Measurements from ENCODE around the gene ATP8B1.

The ATP8B1 gene

GRCh38 chr18:57792631-57793301 lies 10.3 kb downstream of the ATP8B1 start:
- no peak for DNase-seq (ENCODE audit: low read depth in 2 of 2)

DNA sequence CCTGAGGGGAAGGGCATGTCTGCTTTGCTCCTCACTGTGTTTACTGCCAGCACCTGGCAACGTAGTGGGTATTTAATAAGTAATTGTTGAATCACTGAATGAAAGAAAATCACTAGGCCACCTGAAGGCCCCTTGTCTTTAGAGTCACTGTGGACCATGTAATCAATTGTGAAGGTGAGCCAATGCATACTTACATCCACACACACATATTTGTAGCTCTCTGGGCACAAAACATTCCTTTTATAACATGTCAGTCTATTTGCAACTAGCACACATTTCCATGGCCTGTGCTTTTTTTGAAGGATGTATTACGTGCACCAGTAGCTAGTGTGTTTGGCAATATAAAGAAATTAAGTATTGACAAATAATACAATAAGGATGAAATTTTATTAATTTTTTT lies 11.2 kb downstream of the ATP8B1 start:
- no peak for DNase-seq (ENCODE audit: low read depth in 2 of 2)

DNA sequence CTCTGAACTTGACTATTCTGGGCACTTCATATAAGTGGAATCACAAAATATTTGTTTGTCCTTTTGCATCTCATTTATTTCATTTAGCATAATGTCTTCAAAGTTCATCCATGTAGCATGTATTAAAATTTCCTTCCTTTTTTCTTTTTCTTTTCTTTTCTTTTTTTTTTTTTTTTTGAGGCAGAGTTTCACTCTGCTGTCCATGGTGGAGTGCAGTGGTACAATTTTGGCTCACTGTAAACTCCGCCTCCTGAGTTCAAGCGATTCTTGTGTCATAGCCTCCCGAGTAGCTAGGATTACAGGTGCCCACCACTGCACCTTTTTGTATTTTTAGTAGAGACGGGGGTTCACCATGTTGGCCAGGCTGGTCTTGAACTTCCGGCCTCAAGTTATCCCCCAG lies 11.9 kb downstream of the ATP8B1 start:
- DNase-seq (ENCODE audit: low read depth in 2 of 2): no peak

DNA sequence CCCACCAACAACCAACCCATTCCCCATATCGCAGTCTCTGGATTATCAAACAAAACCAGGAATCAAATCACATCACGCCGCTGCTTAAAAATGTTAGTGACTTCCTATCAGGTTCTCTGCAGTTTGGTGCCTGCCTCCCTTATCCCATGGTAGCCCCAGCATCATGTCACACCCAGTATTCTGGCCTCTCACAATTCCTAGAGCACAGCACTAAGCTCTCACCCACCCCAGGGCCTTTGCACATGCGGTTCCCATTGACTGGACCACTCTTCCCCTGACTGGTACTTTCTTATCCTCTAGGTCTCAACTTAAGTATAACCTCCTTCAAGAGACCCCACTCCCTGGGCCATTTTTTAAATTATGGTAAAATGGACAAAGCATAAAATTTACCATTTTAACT lies 12.8 kb downstream of the ATP8B1 start:
- no peak for DNase-seq (ENCODE audit: low read depth in 2 of 2)

GRCh38 chr18:57789759-57790158 lies 13.4 kb downstream of the ATP8B1 start:
- DNase-seq (ENCODE audit: low read depth in 2 of 2): no peak

DNA sequence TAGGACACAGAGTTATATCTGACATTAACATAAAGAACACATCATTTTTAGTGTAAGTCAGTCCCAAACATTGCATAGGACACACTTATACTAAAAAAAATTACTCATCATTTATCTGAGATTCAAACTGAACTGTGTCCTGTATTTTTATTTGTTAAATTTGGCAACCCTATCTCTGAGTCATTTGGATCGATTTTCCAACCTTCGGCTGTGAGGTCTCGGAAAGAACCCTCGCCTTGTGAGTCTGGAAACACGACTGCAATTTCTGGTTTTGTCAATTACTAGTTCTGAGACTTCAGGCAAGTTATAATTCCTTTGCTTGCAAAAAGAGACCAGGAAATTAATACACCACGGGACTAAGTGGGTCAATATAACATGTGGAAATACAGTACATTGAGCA lies 14.0 kb downstream of the ATP8B1 start:
- DNase-seq (ENCODE audit: low read depth in 2 of 2): no peak

DNA sequence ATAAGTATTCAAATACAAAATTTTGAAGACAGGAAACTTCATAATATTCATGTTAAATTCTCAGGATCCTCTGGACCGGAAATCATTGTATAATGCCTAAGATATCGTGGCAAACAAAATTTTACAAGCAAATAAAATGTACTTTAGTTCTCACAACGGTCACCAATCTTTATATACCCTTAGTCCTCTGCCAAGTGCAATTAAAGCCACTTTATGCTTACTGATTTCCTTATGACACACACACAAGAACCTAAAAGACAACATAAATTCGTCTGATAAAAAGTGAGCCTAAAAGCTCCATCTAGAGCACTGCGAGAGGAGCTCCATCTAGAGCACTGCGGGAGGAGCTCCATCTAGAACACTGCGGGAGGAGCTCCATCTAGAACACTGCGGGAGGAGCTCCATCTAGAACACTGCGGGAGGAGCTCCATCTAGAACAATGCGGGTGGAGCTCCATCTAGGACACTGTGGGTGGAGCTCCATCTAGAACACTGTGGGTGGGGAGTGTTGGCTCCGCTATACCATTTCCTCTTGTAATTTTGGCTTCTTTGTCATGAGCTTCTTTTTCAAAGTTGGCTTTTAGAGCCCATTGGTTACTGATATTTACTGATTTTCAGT lies 15.9 kb downstream of the ATP8B1 start:
- no peak for DNase-seq (ENCODE audit: low read depth in 2 of 2)

- DNase-seq (ENCODE audit: low read depth in 2 of 2): no peak
These were observed 17.2 kb downstream of the ATP8B1 start for GRCh38 chr18:57785751-57786437.

DNA sequence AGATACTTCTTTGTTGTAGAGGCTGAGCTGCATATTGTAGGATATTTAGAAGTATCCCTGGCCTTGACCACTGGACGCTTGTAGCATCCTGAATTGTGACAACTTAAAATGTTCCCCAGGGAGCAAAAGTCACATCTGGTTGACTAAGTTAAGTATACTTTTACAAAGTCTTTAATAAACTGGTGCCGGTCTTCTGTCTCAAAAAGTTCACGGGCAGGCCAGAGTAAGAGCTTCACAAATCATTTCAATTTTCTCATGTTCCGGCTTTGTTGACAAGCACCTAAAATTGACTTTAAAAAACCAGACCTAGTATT lies 18.4 kb downstream of the ATP8B1 start:
- DNase-seq (ENCODE audit: low read depth in 2 of 2): no peak

GRCh38 chr18:57784034-57784800 lies 18.9 kb downstream of the ATP8B1 start:
- DNase-seq (ENCODE audit: low read depth in 2 of 2): no peak

- no peak for DNase-seq (ENCODE audit: low read depth in 2 of 2)
These were observed 21.1 kb downstream of the ATP8B1 start for GRCh38 chr18:57782049-57782448.

- DNase-seq (ENCODE audit: low read depth in 2 of 2): no peak
These were observed 22.3 kb downstream of the ATP8B1 start for GRCh38 chr18:57780706-57781347.

DNA sequence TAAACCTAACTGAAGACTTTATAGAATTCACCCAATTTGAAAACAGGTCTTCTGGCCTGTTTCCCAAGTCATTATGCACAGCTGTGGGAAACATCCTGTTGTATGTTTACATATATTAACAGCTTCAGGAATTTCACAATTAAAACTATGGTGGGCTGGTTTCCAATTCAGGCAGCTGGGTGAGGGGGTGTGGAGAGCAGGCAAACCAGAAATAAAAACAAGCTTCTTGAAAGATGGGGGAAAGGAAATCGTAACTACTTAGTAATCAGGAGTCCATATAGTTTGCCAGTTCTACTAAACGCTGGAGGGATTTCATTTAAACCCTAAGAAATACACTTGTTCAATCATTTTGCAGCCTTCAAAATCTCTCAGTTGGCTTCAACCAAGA lies 22.8 kb downstream of the ATP8B1 start:
- no peak for DNase-seq (ENCODE audit: low read depth in 2 of 2)

DNA sequence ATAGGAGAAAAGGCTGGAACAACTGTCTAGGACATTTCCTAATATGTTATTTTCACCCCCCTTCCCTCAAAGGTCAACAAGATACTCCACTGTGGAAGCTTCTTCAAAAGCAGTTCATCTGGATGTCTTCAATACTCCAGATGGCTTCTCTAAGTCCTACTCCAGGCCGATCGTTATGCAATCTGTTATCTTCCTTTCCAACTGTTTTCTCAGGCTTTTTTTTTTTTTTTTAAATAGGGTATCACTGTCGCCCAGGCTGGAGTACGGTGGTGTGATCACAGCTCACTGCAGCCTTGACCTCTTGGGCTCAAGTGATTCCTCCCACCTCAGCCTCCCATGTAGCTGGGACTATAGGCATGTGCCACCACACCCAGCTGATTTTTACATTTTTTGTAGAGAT lies 26.3 kb downstream of the ATP8B1 start:
- DNase-seq (ENCODE audit: low read depth in 2 of 2): no peak

DNA sequence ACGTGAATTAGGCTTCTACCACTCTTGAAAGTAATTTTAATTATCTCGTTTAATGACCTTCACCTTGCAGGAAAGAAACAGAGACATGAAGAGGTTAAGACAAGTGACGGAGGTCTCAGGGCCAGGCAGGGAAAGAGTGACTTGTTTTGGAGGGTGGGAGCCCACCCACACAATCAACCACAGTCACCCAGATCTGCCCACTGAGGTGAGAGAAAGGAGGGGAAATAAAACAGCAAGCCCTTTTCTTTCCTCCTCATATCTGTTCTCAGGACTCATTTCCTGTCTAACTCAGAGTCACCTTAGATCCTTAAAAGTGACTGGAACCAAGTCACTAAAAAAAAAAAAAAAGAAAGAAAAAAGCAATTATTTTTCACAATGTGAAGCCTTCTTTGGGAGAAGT lies 26.8 kb downstream of the ATP8B1 start:
- no peak for DNase-seq (ENCODE audit: low read depth in 2 of 2)

DNA sequence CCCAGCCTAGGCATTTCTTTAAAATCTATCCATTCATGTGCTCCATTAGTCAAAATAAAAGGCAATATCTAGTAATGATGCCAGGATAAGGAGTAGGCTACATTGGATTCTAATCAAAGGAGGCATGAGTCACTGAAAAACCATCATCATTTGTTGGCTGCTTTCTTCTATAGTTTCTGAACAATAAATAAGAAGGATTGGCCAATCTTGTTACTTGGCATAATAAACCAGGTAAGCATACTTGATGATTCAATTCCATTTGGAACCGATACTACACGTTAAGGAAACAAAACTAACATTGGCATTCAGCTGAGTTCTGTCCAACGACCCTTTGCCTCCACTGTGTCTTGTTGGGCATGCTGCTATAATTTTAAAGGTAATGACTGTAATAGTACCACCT lies 27.2 kb downstream of the ATP8B1 start:
- DNase-seq (ENCODE audit: low read depth in 2 of 2): no peak

- no peak for DNase-seq (ENCODE audit: low read depth in 2 of 2)
These were observed 30.7 kb downstream of the ATP8B1 start for GRCh38 chr18:57772387-57772799.

GRCh38 chr18:57771626-57772025 lies 31.5 kb downstream of the ATP8B1 start:
- no peak for DNase-seq (ENCODE audit: low read depth in 2 of 2)

DNA sequence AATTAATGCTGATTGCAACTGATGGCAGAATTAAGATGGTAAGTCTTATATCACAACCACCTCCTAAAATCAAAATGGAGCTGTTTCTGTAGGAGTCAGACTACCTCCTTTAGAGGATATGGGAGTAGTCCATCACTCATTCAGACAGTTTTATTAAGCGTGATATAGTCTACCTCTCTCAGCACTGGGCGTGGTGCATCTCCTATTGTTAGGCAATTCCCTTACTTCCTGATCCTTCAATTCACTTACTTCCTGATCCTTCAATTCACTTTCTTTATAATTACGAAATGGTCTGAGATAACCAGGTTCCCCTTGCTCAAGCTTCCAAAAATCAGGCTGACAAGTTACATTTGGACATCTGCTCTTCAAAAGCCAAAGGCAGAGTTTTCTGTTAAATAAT lies 31.9 kb downstream of the ATP8B1 start:
- DNase-seq (ENCODE audit: low read depth in 2 of 2): no peak

DNA sequence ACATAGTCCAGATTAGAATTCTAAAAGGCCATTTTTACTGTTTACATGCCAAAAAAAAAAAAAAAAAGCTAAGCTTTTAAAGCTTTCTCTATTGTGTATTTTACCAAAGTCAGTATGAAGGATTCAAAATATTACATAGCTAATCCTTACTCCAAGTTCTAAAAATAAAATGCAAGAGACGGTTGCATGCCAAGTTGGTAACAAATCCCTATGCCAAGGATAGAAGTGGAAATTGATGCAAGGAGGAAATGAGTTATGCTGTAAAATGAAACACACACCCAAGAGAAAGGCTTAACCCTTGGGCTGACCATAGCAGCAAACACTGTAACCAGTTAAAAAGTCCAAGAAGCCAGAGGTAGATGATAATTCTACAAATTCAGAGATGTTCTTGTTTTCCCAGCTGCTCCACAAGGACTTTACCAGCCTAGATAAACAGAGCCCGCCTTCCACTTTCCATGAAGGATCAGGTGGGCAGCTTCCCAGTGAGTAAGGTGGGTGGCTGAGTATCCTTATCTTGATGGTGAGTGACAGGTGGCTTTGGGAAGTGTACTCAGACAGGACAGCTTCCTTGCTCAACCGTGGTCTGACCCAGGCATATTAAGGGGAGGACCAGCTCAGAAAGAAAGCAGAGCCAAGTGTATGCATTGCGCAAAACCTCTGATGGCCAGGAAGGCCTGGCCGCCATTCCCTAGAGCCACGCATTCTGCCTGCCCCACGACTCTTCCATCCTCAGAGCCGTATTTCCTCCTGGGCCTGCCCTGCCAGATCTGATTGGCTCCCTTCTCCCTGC lies 34.4 kb downstream of the ATP8B1 start:
- DNase-seq (ENCODE audit: low read depth in 2 of 2): no peak

GRCh38 chr18:57767259-57768050 lies 35.7 kb downstream of the ATP8B1 start:
- no peak for DNase-seq (ENCODE audit: low read depth in 2 of 2)
